PC-9 (cell line): ENCODE results near the gene MPP3.

Source experiments
- EZH2 ChIP-seq: fragments of 200-600 bp; sonication (generic); IDR thresholded peaks from 2 replicates; pipeline ENCODE4 v1.8.0; 2017; ENCODE audit warnings: antibody characterized with exemption, low read depth
- TF ChIP-seq, protein P1 (sequence below): fragments of 200-600 bp; sonication (generic); conservative IDR thresholded peaks from 2 replicates; pipeline ENCODE4 v1.6.1; 2017; ENCODE audit warnings: mixed run types, antibody characterized with exemption, mild to moderate bottlenecking, moderate library complexity

DNA sequence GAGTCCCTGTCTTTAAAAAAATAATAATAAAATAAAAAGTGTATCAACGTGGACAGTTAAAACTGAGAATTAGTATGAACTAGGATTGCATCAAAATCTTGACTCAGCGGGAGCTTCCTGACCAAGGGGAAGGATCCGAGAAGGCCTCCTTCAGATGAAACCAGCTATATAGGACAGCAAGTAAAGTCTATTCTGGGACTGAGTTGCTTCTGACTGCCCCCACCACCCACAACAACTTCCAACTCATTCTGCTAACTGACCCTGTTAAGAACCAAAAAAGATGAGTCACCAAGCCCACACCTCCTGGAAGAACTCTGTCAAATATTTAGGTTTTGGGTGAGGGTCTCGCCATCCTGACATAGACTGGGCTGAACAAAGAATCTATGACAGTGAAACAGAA is 24.9 kb downstream of the MPP3 start:
- TF ChIP-seq, protein P1, sequence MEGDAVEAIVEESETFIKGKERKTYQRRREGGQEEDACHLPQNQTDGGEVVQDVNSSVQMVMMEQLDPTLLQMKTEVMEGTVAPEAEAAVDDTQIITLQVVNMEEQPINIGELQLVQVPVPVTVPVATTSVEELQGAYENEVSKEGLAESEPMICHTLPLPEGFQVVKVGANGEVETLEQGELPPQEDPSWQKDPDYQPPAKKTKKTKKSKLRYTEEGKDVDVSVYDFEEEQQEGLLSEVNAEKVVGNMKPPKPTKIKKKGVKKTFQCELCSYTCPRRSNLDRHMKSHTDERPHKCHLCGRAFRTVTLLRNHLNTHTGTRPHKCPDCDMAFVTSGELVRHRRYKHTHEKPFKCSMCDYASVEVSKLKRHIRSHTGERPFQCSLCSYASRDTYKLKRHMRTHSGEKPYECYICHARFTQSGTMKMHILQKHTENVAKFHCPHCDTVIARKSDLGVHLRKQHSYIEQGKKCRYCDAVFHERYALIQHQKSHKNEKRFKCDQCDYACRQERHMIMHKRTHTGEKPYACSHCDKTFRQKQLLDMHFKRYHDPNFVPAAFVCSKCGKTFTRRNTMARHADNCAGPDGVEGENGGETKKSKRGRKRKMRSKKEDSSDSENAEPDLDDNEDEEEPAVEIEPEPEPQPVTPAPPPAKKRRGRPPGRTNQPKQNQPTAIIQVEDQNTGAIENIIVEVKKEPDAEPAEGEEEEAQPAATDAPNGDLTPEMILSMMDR: no peak
- no peak for TF ChIP-seq EZH2
